ENCODE results near the gene DACT3.

GRCh38 chr19:46661020-46661731 lies at the start of gene DACT3:
- TF ChIP-seq CTCF (IDR thresholded peaks at IDR 0.05) (no peak), TCF7L2 (IDR thresholded peaks at IDR 0.05; ENCODE audit: low read depth, low read length) (no peak), REST (IDR thresholded peaks at IDR 0.05; ENCODE audit: insufficient read depth in 1 of 2, low read depth in 2 of 2, low read length in 1 of 2) (no peak)
